ENCODE measurements around the gene ERI2. TPM values are rescaled to one million over a fixed set of nuclear protein-coding genes. Genes with fewer than 3 reads are reported as not detected.

ERI2 gene
- total and polyA plus RNA-seq, 2 of the 13 experiments (the other 11 are each of a cell fraction or from before 2014, with no cell fraction given): 17.4 to 41.3 TPM

DNA sequence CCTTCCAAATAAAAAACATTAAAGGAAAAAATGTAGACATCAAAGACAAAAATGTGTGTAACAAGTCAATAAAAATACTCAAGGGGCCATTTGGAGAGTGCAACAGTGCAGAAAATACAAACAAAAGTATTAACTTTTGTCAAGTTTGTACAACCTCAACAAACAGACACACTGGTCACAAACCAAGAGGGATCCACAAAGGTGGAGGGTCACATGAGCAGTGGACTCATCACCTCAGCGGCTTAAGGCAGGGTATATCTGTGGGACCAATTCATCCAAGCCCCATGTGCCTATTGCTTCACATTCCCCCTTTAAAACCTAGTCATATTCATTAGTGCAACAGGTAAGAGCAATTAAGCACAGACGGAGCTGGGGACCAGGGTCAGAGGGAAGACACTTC, 48.7 kb upstream of the ERI2 start (continued):
- TF ChIP-seq MAFF (IDR thresholded peaks at IDR 0.05; ENCODE audit: low read depth, low read length) (no peak), ZKSCAN5 (CRISPR knock-in tag; IDR thresholded peaks at IDR 0.05) (no peak), ZNF326 (CRISPR knock-in tag; IDR thresholded peaks at IDR 0.05; ENCODE audit: borderline replicate concordance) (no peak), TBX3 (IDR thresholded peaks at IDR 0.05; ENCODE audit: borderline replicate concordance) (peak; percentile 81; the same call in 1 of the 2 replicates), EEA1 (CRISPR knock-in tag; IDR thresholded peaks at IDR 0.05; ENCODE audit: borderline replicate concordance) (no peak), ZSCAN5A (CRISPR knock-in tag; IDR thresholded peaks at IDR 0.05; ENCODE audit: borderline replicate concordance) (no peak), GMEB2 (CRISPR knock-in tag; IDR thresholded peaks at IDR 0.05; ENCODE audit: low read depth) (no peak), SALL1 (CRISPR knock-in tag; IDR thresholded peaks at IDR 0.05) (peak; percentile 67), ATF7 (IDR thresholded peaks at IDR 0.05) (no peak), ATF7 (CRISPR knock-in tag; IDR thresholded peaks at IDR 0.05) (no peak), HOXA7 (CRISPR knock-in tag; IDR thresholded peaks at IDR 0.05) (no peak), NFKB2 (CRISPR knock-in tag; IDR thresholded peaks at IDR 0.05; ENCODE audit: borderline replicate concordance) (no peak), ZNF292 (CRISPR knock-in tag; IDR thresholded peaks at IDR 0.05; ENCODE audit: borderline replicate concordance, low read depth) (no peak), NFE2L1 (CRISPR knock-in tag; IDR thresholded peaks at IDR 0.05; ENCODE audit: borderline replicate concordance) (no peak), ZBTB38 (CRISPR knock-in tag; IDR thresholded peaks at IDR 0.05) (no peak), NFAT5 (CRISPR knock-in tag; IDR thresholded peaks at IDR 0.05) (no peak), GATAD2A (CRISPR knock-in tag; IDR thresholded peaks at IDR 0.05) (peak; percentile 24; the same call in 1 of the 2 replicates), ZBTB33 (CRISPR knock-in tag; IDR thresholded peaks at IDR 0.05) (peak; percentile 57), CENPX (CRISPR knock-in tag; IDR thresholded peaks at IDR 0.05) (no peak), ZFAT (CRISPR knock-in tag; conservative IDR thresholded peaks at IDR 0.05) (no peak), ZSCAN30 (CRISPR knock-in tag; IDR thresholded peaks at IDR 0.05) (no peak)

Data from HepG2 (cell line).